Activated CD4-positive, CD25-positive, alpha-beta regulatory T cell treated with anti-CD3 and anti-CD28 coated beads, Interleukin-2, amount 50 U/mL, for 72 hours (primary cell): ENCODE data around the gene TMEM53.

Experiments used
- DNase-seq: peaks from one replicate; pipeline ENCODE4 v3.0.0; 2021

Gene TMEM53

DNA sequence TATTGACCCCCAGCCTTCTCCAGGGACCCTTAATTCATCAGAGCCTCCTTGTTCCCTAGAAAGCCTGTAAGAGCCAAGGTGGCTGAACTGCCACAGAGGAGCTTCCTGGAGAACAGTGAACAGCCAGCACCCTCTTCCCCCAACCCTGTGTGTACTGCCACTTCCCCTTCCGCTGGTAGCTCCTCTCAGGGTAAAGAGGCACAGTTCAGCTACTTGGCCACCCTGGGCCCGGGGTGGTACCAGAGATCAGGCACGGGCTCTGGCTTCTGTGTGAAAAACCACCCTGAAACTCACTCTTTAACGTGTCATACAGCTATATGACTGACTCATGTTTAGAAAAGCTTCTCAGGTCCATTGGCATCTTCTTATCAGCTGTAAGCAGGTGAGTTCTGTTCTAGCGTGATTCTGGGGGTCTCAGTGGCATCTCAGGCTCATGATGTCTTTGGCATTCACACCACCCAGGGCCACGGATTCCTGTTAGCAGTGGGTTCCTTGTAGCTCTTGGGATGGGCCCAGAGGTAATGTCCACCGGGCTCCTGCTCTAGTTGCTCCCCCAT, 22.6 kb upstream of the TMEM53 start:
- no peak for DNase-seq

DNA sequence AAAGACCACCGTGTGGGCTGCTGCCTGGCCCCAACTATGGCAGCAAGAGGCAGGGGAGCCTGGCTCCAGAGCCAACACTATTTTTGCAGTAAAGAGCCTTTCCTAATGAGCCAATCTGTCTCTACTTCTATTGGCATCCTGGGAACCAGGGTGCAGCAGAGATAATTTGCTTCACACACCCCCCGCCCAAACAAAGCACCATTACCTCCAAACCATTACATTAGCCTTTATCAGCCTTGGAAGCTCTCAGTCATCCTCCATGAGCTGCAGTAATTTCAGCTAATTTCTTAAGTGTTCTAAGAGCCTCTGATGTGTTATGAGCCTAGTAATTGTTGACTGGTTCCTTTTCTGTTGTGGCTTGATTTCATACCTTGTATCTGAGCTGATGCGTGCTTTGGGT, 21.8 kb upstream of the TMEM53 start:
- DNase-seq, result no peak

DNA sequence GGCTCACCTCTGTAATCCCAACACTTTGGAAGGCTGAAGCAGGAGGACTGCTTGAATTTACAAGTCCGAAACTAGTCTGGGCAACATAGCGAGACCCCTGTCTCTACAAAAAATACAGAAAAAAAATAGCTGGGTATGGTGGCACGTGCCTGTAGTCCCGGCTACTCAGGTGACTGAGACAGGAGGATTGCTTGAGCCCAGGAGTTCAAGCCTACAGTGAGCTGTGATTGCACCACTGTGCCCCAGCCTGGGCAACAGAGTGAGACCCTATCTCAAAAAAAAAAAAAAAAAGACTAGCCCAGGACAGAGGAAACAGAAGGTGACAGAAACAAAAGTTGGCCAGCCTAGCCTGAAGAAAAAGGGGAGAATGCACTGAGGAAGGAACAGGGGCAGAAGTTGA, 21.4 kb upstream of the TMEM53 start:
- no peak for DNase-seq

DNA sequence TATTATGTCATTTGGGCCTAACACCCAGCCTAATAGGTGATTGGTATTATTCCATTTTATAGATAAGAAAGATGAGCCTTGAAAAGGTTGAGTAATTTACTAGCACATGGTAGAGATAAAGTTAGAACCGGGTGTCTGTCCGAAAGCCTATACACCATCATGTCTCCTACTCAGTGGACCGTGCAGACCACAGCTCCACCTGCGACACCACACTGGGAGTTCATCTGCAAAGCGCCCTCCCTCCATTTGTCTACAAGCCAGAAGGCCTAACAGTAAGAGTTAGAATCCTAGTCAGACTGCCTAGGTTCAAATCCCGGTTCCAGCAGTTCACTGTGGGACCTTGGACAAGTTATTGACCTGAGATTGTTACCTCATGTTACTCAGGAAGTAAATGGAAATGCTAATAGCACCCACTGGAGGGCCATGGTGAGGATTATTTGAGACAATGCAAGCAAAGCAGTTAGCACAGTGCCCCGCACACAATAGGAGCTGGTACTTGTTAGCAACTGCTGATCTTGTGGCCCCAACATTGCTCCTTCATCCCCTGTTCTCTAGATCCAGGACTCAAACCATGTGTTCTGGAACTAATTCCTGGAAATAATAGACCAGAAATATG, 20.7 kb upstream of the TMEM53 start:
- no peak for DNase-seq

DNA sequence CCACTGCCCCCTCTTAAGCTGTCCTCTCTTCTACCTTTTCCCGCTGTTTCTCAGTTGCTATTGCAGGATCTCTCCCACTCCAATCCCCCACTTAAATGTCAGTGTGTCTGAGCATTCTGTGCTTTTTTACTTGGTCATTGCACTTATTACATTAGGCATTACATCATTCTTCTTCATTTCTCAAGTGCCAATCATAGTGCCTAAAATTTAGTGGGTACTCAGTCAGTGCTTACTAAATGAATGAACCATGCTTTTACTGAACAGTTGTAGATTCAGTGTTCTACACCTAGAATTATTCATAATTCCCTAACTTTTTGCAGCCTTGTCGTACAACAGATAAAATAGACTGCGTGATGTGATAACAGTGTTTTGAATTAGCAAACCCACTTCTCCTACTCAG, 19.6 kb upstream of the TMEM53 start:
- no peak for DNase-seq

DNA sequence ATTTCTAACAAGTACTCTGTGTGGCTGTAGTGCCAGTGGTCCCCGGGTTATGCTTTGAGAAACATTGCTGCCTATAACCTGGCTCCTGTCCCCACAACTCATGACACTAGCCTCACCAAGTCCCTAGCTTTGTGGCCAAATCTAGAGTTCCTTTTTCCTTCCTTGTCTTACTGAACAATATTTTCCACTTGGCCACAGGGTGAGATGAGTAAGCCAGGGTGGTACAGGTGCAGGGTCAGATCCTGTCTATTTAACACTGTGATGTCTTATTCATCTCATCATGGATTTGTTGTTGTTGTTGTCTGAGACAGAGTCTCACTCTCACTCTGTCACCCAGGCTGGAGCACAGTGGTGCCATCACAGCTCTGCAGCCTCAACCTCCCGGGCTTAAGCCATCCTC, 18.9 kb upstream of the TMEM53 start:
- DNase-seq, result no peak

DNA sequence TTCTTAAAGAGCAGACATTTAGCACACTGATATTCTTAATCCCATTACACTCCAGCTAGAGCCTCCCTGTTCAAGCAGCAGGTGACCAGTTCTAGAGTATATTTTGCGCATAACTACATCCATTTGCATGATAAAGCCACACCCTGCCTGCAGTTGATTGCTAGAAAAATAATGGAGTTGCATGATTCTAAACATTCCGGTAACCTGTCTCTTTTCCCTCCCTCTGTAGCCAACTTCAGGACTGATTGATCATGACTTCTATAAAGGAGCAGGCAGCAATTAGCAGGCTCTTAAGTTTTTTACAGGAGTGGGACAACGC, 15.1 kb upstream of the TMEM53 start:
- DNase-seq, result no peak

DNA sequence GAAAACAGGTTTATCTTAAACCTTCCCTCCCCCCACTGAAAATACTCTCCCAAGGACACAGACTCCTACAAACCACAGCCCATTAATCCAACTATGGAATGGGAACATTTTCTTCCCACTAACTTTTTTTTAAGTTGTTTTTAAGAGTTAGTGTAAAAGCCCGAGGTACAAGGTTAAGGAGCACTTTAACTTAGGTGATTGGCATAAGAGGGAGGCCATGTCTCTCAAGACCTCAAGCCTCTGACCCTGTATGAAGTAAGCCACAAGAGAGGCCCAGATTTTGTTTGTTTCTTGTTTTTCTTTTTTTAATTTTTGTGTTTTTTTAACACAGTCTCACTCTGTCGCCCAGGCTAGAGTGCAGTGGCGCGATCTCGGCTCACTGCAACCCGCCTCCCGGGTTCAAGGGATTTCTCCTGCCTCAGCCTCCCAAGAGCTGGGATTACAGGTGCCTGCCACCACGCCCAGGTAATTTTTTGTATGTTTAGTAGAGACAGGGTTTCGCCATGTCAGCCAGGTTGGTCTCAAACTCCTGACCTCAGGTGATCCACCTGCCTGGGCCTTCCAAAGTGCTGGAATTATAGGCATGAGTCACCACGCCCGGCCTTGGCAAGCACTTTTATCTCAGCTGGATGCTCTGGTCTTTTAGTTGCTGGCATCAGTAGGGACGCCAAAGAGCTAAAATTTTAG, 14.6 kb upstream of the TMEM53 start:
- no peak for DNase-seq

DNA sequence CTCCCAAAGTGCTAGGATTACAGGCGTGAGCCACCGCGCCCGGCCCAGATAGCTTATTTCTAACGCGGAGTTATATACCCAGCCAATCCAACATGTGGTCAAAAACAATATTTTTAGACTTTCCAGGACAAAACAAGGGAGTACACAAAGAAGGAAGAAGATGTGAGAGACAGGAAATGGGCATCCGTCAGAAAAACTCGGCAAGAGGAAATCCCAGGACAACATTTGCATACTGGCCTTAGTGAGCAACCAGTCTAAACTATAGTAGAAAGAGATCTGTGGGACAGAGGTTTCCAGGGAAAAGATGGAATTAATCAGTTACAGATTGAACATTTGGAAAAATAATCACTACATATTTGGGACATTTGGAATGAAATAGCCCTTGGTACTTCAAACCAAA, 11.6 kb upstream of the TMEM53 start:
- DNase-seq, result no peak

DNA sequence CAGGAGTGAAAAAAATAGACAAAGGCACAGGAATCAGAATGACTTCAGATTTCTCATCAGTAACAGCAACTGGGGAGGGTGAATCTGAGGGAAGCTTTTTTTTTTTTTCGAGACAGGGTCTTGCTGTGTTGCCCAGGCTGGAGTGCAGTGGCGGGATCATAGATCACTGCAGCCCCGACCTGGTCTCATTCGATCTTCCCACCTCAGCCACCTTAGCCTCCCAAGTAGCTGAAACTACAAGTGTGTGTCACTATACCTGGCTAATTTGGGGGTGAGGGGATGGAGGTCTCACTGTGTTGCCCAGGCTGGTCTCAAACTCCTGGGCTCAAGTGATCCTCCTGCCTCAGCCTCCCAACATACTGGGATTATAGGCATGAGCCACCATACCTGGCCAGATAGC, 10.9 kb upstream of the TMEM53 start:
- DNase-seq, result no peak

DNA sequence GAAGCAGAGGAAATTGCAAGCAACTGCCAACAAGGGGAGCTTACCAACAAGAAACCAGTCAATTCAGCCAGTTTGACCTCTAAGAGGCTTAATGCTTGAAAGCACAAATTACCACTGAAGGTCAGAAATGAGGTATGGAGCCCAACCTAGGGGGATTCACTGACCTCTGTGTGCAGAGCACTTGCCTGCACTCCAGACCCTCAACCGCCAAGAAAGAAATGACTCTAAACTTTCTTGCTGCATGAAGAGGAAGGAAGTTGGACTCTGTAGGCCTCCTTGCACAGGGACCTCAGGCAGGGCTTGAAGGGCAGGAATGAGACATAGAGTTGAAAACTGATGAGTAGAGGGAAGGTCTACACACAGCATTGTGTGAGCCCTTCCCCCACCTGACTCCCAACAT, 10.2 kb upstream of the TMEM53 start:
- no peak for DNase-seq

DNA sequence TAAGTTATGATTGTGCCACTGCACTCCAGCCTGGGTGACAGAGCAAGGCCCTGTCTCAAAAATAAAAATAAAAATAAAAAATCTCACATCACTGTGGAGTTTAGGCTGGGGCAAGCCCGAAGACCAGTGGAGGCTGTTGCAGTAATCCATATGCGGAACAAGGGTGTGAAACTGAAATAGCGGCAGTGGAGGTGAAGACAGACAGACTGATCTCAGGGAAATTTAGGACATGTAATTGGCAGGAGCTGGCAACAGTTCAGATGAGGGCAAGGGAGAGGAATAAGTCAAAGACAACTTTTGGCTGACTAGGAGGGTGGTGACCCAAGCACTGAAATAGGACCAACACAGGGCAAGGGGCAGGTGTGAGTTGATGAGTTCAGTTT, 8.6 kb upstream of the TMEM53 start:
- DNase-seq, result no peak

DNA sequence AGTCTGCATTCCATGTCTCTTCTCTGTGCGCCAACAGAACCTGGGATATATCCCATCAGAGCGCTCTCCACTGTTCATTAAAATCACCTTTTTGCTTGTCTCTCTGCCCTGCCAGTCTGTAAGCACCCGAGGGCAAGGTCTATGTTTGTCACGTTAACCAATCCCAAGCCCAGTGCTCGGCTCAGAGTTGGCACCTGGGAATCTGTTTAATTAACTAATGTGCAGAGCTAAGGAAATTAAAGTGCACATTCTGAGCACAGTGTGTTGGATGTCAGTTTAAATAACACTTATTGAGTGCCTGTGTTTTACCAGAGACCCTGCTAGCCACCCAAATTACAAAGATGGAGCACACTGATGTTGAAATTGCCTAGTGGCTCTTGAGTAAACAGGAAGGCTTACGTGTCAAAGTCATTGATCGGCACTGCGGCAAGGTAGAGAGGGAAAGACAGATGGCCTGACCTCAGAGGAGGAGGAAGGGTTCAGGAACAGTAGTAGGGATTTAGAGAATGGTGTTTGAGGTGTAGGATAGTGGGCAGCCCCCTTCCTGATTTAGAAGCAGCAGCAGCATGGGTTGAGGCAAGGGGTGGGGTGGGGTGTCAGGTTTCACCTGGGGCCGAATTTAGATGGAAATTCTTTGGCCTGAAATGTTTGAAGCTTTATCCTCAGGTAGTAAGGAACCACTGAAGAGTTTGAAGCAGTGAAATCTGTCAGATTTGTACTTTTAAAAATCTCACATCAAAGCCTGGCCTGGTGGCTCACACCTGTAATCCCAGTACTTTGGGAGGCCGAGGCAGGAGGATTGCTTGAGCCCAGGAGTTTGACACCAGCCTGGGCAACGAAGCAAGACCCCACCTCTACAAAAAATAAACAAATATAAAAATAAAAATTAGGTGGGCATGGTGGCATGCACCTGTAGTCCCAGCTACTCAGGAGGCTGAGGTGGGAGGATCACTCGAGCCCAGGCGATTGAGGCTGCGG, 7.9 kb upstream of the TMEM53 start:
- no peak for DNase-seq

DNA sequence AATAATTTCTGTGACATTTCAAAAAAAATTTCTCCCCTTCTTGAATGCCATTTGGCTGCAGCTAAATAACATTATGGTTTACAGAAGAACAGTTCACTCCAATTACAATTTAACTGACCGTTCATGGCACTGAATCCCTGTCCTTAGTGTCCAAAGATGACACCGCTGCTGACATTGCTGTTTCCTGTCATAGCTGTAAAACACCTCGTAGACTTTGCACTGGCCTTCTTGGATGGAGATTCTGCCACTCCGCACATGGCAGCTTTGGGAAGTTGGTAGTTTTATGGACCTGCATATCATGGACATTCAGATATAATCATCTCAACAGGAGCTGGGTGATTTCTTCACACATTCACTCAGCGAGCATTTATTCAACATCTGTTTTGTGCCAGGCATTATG, 5.2 kb upstream of the TMEM53 start:
- no peak for DNase-seq

DNA sequence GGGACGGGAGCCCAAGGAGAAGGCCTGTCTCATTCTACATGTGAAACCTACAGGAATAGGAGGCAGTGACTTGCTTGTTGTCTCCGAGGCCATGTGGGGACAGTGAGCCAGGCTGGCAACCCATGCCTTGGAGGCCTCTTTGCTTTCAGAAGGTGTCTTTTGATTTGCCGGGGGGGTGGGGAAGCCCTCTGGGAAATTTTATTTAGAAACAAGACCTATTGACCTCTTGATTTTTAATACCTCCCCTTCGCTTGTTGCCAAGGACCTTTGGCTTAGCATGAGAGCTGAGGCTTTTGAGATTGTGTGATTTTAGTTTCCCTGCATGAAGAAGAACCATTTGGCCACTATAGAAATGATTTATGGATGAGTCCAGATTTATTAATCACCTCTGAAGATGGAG, 4.3 kb upstream of the TMEM53 start:
- DNase-seq, result no peak

DNA sequence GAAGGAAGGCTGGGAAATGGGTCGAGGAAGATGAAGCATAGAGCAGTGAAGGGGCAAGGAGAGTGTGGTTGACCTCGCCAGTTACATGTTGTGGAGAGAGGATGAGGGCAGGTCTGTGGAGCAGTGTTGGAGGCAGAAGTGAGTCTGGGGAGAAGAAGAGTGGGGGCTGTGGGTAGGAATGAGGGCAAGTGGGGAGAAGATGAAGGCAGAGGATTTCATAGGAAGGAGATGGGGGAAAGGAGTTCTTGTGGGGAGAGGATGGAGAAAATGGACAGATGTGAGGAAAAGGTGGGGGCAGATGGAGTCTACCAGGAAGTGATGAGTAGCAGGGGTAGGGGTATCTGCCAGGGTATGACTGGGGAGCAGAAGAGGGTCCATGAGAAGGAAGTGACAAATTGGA, 3.8 kb upstream of the TMEM53 start:
- DNase-seq, result no peak

DNA sequence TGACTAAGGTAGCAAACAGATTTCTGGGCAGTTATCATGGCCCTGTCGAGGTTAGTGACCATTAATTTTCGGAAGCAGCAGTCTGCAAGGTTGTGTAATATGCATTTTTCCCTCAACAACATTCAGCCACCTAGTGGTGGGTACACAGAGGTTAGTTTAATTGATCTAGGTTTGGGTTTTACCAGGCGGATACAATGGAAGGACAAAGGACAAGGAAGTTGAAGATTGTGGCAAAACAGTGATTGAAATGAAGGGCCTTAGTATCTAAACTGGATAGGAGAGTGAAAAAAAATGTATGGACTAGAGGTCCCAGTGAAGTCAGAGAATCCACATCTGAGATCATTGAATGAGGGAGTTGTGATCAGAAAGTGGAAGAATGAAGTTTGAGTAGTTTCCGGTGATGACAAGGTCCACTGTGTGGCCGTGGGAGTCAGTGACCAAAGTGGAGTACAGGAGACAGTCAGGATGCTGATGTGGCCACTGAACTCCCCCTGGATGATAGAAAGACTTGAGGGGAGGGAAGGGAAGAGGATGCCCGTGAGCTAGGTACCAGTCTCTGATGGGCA, 3.0 kb upstream of the TMEM53 start:
- no peak for DNase-seq

DNA sequence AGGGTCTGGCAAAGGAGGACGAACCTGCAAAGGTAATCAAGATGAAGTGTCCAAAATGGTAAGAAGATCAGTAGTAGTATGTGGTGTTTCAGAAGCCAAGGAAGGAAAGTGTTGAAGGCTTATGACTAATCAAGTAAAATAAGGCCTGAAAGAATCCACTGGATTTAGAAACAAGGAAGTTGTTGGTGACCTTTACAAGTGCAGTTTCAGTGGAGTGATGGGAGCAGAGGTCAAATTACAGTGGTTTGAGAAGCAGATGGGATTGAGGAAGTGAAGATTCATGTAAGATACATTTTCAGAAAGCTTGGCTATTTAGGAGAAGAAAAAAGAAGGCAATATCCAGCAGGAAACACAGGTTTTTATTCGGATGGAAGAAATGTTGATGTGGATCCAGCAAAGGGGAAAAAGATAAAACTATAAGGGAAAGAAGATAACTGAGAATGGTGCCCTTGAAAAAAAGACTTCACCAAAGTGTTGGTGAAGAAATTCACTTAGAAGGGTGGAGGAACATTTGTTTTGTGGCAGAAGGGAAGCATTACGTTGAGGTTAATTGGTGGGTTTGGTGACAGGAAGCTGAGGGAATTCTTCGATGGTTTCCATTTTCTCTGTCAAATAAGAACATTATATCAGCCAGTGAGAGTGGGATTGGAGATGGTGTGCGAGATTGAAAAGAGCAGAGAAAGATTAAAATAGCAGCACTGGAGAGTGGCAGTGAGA, 2.4 kb upstream of the TMEM53 start:
- DNase-seq, result no peak

DNA sequence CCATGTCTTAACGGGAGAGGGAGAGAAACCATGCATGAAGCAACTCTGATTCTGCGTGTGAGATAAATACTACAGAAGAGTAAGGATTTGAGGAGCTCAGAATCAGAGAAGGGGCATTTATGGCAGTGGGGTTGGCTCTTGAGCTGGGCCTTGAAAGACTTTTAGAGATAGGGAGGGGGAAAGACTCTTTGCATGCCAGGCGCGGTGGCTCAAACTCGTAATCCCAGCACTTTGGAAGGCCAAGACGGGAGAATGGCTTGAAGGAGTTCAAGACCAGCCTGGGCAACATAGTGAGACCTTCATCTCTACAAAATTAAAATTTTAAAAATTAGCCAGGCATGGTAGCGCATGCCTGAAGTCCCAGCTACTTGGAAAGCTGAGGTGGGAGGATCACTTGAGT, 905 bp upstream of the TMEM53 start:
- no peak for DNase-seq

DNA sequence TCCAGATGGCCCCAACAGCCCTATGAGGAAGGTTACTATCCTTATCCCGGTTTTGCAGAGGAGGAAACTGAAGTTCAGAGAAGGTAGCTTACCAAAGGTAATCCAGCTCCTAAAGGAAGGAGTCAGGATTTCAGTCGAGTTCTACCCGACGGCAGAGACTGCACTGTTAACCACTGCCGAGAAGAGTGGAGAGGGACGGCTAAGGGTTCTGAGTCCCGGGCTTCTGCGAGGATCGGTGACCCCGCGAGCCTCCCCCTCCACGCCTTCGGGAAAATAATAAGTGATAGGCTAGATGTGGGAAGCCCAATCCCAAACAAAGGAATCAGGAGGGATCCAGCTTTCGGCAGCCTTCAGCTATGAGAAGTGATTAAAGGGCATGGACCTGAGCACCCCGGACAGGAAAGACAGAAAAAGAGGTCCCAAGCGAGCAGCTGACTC, 587 bp downstream of the TMEM53 start:
- no peak for DNase-seq

DNA sequence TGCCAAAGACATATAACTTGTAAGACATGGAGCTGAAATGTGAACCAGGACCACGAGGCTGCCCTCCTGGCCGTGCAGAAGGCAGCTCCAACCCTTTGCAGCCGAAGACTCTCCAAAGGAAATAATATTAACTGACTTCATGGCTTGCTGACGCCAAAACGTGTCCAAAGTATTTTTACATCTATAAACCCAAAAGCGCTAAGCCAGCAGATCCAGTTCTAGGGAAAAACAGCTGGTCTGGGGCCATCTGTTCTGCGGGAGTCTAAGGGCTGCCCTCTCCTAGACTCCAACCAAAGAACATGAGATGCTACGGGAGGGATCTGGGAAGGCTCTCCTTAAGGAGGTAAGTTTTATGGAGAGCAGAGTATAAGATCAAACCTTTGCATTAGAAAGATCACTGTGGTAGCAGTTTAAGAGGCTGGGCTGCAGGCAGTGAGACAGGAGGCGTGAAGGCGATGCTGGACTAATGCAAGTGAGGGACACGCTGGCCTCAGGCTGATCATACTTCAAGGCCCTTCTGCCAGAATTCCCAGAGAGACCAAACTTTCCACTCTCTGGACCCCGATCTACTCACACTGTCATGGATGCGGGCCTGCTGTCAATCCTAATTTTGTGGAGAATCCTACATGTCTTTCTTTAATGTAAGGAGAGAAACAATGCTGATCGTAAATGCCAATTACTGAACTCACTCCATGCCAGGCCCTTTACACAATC, 1.2 kb downstream of the TMEM53 start:
- DNase-seq, result no peak
